ENCODE results near the gene GPR143.

GPR143 gene

GRCh38 chrX:9708086-9708485 lies 57.6 kb downstream of the GPR143 start:
- DNase-seq (ENCODE audit: low read depth in 2 of 2) = no peak

DNA sequence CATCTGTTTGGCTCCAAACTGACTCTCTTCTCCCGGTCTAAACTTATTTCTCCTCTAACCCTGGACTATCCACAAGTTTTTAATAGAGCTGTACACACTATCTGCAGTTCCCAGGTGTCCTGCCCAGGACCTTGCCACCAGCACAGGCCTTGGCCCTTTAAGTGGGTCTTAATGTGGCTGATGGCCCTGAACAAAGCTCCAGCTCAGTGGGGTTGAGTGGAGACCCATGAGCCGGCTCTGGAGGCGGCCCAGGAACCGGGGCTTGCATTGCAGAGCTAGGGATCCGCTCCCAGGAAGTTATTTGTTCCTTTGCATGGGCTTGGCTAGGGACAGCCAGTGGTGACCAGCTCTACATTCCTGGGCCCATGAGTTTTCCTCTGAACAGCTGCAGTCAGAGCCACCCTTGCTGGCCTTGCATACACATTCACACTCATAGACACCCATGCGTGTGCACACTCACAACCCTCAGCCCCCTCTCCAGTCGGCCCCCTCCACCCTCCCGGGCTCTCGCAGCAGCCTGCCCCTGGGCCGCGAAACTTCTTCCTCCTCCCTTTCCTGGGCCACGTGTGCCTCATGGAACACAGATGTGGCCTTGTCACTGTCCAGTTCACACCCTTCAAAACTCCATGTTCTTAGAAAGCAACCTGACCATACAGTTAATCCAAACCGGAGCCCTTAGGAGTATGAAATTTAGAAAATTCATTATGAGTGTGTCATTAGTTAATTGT lies 58.2 kb downstream of the GPR143 start:
- DNase-seq (ENCODE audit: low read depth in 2 of 2) = no peak

DNA sequence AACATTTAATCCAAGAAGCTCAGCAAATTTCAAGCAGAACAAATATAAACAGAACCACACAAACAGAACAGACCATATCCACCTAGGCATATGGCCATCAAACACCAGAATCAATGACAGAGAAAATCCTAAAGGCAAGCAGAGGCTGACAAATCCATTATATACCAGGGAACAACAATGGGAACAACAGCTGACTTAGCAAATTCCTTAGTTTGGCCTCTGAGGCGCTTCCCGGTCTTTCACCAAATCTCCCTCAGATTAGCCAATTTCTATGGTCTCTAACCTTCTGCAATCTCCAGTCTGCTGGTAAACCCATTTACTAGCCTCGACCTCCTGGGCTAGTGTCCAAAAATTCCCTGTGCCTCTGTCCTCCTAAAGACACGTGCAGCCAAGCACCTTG lies 59.2 kb downstream of the GPR143 start:
- DNase-seq (ENCODE audit: low read depth in 2 of 2) = no peak

DNA sequence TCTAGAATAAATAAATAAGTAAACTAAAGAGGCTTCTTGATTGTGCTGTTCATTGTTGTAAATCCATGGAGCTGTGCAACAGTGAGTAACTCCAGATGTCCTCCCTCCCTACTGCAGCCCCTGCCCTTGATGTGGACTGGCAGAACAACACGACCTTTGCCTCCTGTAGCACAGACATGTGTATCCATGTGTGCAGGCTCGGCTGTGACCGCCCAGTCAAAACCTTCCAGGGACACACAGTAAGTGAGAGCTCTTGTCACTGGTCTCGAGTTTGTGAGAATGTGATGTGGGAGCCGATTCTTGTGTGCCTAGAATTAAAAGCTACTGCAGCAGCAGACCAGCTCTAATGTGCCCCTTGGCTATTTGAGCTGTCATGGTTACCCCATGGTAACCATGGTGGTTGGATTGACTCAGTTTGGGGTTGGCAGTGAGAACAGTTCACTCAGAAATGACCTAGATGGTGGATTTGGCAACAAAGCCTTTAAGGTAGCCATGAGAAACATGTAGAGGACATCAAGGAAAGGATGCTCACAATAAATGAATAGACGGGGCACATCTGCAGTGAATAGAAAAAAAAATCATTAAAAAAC lies 60.7 kb downstream of the GPR143 start:
- DNase-seq (ENCODE audit: low read depth in 2 of 2) = no peak

GRCh38 chrX:9703406-9703805 lies 62.2 kb downstream of the GPR143 start:
- DNase-seq (ENCODE audit: low read depth in 2 of 2) = no peak

DNA sequence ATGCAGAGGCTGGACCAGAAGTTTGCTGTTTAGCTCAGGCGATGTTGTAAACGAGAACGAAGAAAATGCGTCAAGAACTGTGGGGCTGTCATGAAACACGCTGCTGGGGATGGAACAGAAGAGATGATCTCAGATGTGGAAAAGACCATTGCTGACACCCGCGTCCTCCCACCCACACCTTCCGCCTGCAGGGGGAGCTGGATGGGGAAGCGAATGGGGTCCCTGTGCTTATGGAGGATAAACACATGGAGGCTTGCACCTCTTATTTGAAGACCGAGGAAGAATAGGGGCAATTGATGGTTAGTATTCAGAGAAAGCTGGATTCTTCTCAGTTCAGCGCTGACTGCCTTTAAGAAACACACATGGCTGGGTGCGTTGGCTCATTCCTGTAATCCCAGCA lies 63.9 kb downstream of the GPR143 start:
- DNase-seq (ENCODE audit: low read depth in 2 of 2) = no peak

DNA sequence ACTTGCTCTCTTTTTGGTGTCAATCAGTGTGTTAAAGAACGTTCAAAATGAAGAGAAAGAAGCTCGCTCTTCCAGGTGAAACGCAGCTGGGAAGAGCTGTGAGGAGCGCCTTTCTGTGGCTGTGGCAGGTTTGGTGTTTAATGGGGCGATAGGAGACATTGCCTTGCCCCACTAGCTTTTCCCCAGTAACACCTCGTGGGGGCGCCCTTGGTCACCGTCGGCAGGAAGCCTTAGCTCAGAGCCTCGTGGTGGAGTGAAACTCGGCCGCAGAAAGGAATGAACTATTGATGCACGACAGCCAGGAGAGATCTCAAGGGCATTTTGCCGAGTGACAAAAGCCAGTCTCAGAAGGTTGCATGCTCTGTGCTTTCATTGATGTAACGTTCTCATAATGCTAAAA lies 65.1 kb downstream of the GPR143 start:
- DNase-seq (ENCODE audit: low read depth in 2 of 2) = no peak

DNA sequence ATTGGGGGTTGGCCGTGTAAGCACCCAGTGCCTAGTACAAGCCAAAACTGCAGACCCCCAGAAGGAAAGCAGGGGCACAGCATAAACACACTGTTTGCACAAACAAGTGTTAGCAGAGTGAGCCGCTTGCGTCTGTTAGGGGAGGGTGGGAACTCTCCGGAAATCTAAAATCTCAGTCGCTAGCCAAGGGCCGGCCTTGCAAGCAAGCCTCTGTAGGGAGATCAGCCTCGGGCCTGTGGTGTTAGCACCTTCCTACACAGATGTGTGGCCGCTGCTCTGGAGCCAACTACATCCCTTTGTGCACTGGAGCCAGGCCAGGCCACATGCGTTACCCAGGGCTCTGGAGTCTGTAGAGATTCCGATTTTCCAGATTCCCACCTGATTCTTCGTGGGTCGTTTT lies 67.1 kb downstream of the GPR143 start:
- no peak for DNase-seq (ENCODE audit: low read depth in 2 of 2)

GRCh38 chrX:9693307-9694001 lies 72.2 kb downstream of the GPR143 start:
- DNase-seq (ENCODE audit: low read depth in 2 of 2) = no peak

DNA sequence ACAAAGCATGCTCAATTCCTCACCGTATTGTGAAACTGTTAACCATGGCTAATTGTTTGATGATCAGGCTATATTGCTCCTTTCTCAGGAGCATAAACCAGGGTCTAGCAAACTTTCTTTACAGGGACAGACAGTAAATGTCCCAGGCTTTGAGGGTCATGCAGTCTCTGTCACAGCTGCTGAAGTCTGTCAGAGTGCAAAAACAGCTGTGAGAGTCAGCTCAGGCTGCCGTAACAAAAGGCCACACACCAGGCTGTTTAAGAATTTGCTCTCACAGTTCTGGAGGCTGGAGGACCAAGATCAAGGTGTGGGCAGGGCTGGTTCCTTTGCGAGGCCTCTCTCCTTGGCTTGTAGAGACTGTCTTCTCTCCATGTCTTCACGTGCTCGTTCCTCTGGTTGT lies 75.6 kb downstream of the GPR143 start:
- DNase-seq (ENCODE audit: low read depth in 2 of 2) = no peak

DNA sequence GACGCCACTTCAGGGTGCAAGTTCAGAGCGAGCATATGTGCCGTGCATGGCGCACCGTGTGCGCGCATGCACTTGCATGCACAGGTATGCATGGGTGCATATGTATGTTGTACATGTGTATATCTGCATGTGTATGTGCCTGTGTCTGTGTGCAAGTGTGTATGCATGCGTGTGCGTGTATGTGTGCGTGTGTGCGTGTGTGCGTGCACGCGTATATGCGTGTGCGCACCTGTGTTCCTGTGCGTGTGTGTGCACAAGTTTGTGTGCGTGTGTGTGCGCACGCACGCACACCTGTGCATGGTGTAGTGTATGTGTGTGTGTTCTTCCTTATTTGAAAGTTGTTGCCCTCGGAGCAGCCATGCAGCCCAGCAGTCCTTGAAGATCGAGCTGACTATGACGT lies 76.8 kb downstream of the GPR143 start:
- no peak for DNase-seq (ENCODE audit: low read depth in 2 of 2)

DNA sequence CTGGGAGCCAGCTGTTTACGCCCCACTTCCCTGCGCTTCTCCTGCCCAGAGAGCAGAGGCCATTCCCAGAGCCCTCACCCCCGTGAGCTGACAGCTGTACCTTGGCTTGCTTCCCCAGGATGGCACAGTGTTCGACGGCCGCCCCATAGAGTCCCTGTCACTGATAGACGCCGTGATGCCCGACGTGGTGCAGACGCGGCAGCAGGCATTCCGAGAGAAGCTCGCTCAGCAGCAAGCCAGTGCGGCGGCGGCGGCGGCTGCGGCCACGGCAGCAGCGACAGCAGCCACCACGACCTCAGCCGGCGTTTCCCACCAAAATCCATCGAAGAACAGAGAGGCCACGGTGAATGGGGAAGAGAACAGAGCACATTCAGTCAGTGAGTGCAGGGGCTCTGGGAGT lies 77.7 kb downstream of the GPR143 start:
- no peak for DNase-seq (ENCODE audit: low read depth in 2 of 2)

DNA sequence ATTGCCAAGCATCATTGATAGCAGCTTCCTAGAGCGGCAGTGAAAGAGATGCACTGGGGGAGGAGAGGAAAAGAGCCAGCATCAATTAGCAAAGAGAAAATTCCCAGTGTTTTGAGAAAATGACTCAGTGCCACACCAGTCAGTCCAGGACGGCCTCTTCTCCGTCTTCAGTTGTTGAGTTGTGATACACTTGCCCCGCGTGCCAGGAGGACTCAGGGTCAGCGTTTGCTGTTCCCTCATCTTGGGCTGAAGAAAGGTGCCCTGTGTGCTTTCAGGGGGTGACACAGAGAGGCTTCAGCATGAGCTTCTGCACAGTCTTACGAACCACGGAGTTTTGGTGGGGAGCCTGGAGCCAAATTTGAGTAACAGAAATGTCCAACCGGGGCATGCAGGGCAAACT lies 82.3 kb downstream of the GPR143 start:
- DNase-seq (ENCODE audit: low read depth in 2 of 2) = no peak

DNA sequence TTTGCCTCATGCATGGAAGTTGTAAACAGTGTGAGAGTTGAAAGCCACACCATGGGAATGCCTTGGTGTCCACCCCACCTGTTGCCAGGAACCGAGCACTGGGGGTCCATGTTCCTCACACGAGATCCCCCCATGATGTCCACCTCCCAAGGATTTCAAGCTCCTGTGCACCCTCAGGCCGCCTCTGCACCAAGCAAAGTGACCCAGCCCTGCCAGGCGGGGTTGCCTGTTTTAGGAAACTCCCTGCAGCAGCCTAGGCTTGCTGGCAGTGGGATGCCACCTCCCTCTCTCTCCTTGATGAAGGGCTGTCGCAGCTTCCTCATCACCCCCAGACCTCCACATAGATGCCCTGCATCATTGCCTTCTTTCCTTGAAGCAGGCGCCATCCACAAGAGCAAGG lies 82.8 kb downstream of the GPR143 start:
- no peak for DNase-seq (ENCODE audit: low read depth in 2 of 2)

GRCh38 chrX:9682456-9682855 lies 83.2 kb downstream of the GPR143 start:
- no peak for DNase-seq (ENCODE audit: low read depth in 2 of 2)

DNA sequence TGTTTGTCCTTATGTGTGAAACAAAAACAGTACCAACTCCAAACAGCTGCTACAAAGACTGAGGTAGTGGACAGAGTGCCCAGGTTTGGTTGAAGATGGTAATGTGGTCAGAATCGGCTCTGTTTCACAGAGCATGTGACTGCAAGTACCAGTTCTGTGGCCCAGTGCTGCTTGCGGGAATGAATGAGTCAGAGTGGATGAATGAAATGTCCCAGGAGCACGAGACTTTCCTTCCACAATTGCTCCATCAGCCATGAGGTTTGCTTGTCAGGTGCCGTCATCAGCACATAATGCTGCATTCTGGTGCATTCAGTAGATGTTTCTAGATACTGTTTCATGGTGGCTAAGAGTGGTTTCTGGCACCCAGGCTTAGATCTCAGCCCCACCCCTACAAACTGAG lies 84.2 kb downstream of the GPR143 start:
- DNase-seq (ENCODE audit: low read depth in 2 of 2) = no peak

GRCh38 chrX:9681011-9681410 lies 84.6 kb downstream of the GPR143 start:
- DNase-seq (ENCODE audit: low read depth in 2 of 2) = no peak

DNA sequence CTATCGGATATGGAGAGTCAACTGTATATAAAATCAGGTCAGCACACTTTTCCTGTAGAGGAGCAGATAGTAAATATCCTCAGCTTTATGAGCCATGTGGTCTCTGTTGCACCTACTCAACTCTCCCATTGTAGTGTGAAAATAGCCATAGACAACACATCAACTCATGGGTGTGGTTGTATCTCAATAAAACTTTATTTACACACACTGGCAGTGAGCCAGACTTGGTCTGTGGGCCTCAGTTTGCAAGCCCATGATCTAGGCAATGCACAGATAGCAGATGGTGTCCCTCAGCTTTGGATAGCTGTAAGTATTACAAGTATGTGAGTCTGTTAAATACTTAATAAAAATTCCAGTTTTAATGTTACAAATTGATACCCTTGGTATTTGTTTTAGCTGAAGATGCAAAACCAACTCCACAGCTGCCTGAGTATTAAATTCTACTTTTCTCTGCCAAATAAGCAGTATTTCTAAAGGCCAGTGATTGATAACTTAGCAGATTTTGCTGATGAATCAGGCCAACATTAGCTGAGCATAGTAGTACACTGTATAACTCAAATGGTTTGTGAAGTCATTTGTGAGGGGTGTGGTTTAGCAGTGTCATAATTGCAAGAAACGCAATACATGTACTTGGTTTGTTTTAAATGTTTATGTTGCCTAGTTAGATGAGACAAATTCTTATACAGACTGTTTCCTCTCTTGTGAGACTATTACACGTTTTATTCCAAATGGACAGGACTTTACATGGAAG lies 87.3 kb downstream of the GPR143 start:
- no peak for DNase-seq (ENCODE audit: low read depth in 2 of 2)

DNA sequence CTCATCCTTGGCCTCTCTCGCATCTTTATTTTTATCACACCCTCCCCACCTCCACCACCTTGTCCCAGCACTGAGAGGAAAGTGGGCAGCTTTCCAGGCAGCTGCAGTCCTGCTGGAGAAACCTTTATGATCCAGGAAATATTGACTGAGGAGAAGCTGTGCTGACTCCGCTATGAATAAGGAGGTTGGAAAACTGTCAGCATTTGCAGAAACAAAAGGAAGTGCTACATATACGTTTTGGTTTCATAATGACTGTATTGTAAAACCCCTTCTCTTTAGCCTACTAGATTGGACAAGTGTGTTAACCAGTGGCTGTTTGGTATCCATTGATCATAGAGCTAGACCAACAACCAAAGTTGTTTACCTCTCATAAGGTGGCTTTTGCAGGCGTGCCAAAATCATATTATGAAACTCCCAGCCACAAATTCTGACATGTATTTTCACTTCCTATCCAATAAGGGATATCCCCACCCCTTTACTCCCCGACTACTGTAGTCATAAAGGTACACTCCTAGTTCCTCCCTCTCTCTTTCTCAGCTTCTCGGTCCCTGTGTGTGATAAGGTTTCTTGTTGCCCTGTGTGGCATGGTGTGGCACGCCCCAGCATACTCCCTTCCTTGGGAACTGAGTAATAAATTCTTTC lies 88.4 kb downstream of the GPR143 start:
- no peak for DNase-seq (ENCODE audit: low read depth in 2 of 2)

- no peak for DNase-seq (ENCODE audit: low read depth in 2 of 2)
Measured at GRCh38 chrX:9676738-9677097, 88.9 kb downstream of the GPR143 start.

GRCh38 chrX:9676306-9676705 lies 89.3 kb downstream of the GPR143 start:
- no peak for DNase-seq (ENCODE audit: low read depth in 2 of 2)
